Tibial nerve (tissue), 4 donors: ENCODE measurements around the gene RFX1.
"Not testable (repeated sequence)": the region's sequence is repeated elsewhere in the genome, so short reads cannot be mapped to it uniquely, and the experiment has no call there.

ENCODE experiments used
- CTCF ChIP-seq, 5 experiments: fragments of 200-600 bp in 3 of 5; fragments of 450-650 bp in 2 of 5; sonication (generic) in 3 of 5; IDR thresholded peaks; one replicate each; pipeline ENCODE4 v1.5.1; 2016 to 2019; ENCODE audit warnings: antibody characterized with exemption in 5 of 5, mild to moderate bottlenecking in 3 of 5, moderate library complexity in 2 of 5
- EP300 ChIP-seq, 2 donors: sonication (generic); formaldehyde crosslinking; IDR thresholded peaks; one replicate each; pipeline ENCODE4 v1.6.1; 2017; ENCODE audit warnings: antibody characterized with exemption in 2 of 2, mild to moderate bottlenecking in 1 of 2
- POLR2A ChIP-seq, 2 donors: fragments of 450-650 bp; IDR thresholded peaks; one replicate each; pipeline ENCODE4 v1.6.1; 2017; ENCODE audit warnings: antibody characterized with exemption in 2 of 2, mild to moderate bottlenecking in 2 of 2, moderate library complexity in 2 of 2

- not testable (repeated sequence) for TF ChIP-seq CTCF, POLR2A, EP300 (IDR thresholded peaks at IDR 0.05)
These were observed 29.0 kb upstream of the RFX1 start for GRCh38 chr19:14035159-14035558.
